ENCODE data around the gene PSMD4.
"Not testable (repeated sequence)": the region's sequence is repeated elsewhere in the genome, so short reads cannot be mapped to it uniquely, and the experiment has no call there.

Gene PSMD4

DNA sequence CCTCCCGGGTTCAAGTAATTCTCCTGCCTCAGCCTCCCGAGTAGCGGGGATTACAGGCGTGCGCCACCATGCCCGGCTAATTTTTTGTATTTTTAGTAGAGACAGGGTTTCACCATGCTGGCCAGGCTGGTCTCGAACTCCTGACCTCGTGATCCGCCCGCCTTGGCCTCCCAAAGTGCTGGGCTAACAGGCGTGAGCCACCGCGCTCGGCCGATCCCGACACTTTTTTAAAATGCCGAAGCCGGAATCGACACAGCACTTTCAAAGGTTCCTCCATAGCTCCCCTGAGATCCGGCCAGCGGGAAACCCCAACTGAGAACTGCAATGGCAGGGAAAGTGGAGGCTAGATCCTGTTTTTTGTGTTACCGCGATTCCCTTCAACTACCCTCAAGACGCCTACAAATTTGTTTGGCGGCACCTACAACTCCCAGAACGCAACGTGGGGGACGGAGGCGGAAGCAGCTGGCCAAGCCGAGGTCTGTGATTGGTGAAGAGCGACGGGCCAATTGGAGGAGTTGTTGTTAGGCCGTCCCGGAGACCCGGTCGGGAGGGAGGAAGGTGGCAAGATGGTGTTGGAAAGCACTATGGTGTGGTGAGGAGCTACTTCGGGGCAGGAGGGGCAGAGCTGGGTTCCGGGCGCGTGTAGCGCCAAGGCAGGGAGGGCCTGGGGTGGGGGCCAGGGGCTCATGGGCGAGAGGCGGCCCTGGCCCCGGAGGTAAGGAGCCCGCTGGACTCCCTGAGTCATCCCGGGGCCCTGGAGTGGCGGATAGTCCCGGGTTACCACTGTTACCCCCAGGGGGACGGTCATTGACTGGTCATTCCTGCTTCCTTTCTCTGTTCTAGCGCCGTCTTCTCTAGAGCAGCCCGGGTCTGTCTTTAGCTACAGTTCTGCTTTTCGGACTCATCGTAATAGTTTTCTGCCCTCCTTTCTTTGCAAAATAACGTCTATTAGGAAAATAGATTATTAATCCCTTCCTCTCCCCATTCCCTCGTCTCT, at the start of gene PSMD4:
TSS of gene PSMD4 (plus strand) at position 518 of the 997 bp plus-strand sequence. CDS start at position 567, 49 bp downstream.
- peak; percentile 92 for DNase-seq

DNA sequence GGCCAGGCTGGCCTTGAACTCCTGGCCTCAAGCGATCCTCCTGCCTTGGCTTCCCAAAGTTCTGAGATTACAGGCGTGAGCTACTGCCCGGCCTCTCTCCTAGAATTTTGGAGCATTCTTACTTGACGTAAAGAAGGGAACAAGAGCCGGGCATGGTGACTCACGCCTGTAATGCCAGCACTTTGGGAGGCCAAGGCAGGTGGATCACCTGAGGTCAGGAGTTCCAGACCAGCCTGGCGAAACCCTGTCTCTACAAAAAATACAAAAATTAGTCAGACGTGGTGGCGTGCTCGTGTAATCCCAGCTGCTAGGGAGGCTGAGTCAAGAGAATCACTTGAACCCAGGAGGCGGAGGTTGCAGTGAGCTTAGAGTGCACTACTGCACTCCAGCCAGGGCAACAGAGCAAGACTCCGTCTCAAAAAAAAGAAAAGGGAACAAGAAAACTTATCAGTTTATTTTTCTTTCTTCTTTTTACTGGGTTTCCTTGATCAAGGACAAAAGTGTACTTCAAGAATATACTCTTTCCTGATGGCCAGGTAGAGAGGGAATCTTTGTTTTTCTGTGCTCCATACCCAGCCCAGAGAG, 49.1 kb upstream of the PSMD4 start:
- DNase-seq, result not testable (repeated sequence)

DNA sequence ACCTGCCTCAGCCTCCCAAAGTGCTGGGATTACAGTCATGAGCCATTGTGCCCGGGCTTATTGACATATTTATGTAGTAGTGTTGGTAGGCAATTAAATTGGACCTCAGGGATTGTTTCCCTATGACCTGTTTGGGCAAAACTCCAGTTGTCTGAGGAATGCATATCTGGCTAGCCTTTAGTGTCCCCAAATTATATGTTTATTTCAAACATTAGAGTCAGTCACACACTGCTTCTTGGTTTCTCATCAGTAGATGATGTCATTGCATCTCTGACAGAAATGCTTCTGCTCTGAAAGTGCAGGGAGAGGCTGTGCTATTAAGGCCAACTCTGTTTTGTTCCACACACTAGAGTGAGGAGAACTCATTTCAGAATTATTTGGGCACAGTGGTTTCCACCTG, 43.7 kb upstream of the PSMD4 start:
- DNase-seq, result no peak

DNA sequence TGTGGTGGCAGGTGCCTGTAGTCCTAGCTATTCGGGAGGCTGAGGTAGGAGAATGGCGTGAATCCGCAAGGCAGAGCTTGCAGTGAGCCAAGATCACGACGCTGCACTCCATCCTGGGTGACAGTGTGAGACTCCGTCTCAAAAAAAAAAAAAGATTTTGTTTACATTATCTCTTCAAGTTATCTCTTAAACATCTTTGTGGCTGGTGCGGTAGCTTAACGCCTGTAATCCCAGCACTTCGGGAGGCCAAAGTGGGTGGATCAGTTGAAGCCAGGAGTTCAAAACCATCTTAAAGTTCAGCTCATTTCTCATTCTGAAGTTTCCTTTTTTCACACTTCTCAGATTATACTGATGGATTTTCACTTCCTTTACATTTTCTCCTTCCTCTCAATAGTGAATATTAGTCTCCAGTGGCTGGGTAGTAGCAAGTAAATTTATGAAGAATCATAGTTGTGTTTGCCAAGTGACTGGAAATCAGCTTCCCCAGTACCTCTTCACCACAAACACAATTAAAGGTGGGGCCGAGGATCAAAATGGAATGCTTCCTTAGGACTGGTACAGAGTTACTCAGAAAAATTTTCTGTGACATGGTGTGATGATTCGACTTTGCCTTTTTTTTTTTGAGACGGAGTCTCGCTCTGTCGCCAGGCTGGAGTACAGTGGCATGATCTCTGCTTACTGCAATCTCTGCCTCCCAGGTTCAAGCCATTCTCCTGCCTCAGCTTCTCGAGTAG, 42.4 kb upstream of the PSMD4 start:
- no peak for DNase-seq

DNA sequence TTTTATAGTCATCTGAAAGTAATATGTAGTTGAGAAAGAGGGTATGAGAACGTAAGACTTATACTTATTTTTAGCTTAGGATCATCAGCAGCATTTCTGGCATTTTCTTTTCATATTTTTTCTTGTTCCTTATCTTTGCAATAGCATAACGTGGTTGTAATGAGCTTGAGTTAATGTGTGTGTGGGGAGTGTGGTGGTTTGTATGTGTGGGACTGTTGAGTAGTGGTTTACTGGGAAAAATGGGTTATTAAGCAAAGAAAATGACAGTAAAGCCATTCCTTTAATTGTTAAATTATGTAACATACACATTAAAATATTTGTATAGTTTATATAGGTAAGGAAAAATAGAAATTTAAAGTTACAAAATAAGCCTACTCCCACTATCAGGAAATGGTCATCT, 41.0 kb upstream of the PSMD4 start:
- DNase-seq, result no peak

DNA sequence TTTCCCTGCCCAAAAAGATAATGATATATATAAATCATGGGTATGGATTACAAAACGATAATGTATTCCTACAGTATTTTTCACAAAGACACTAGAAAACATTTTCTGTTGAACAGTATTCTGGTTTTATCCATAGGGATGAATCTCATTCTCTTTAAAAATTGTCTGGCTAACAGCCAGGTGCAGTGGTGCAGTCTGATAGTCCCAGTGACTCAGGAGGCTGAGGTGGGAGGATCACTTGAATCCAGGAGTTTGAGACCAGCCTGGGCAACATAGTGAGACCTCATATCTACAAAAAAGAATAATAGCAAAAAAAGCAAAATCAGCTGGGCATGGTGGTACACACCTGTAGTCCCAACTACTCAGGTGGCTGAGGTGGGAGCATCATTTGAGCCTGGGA, 32.9 kb upstream of the PSMD4 start:
- DNase-seq, result no peak

DNA sequence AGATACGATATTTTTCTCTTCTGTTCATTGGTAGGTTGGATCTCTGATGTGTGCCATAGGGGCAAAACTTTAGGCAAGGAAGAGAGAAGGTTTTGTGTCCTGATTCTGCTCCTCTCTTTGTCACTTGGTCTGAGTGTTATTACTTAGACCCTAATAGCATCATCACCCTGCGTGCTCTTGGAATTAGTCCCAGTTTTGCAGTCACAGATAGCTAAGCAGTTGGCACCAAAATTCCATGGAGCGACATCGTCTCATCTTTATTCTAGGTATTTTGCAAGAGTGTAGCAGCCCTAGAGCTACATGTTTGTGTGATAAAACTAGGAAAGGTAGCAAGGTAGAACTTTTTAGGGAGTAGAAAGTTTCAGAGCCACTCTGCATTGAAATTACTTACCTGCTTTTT, 32.4 kb upstream of the PSMD4 start:
- DNase-seq, result no peak

DNA sequence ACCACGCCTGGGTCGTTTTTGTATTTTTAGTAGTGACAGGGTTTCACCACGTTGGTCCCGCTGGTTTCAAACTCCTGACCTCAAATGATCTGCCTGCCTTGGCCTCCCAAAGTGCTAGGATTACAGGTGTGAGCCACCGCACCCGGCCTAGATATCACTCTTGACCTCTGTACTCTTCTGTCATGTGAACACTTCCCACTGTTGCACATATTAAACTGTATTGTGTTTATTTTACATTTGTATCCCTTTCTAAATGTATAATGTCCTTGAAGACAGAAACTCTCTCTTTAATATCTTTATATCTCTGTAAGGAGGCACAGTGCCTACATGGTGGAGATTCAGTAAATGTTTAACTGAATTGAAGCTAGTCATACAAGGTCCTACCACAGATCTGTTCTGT, 19.3 kb upstream of the PSMD4 start:
- no peak for DNase-seq

DNA sequence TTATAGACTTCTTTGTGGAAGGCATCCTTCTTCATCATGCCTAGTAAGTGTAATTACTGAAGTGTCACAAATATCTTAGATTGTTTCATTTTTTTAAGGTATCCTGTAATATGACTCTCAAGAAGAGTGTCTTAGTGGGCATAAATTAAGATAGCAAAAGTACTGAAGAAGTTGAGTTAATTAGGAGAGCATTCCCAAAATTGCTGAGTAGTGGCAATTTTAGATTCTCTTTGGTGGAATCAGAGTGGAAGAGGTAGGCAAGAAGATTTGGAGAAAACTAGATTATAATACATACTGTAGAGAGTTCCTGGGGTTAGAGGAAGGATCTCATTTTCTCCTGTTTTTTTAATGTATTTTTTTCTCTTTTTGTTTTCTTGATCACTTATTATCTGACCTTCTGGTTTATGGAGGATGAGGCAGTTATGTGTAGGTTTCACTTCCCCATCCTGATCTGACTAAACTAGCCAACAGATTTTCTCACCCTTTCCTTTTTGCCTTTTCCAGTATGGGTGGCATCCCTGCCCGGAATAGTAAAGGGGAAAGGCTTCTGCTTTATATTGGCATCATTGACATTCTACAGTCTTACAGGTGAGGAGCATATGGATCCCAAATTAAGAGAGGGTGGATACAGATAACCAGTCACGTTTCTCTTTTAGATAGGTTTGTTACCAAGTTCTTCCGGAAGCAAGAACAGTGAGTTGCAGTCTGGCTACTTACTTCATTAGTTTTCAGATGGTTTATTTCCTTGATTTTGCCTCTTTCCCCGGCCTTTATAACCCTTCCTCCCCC, 16.7 kb upstream of the PSMD4 start:
- DNase-seq, result no peak

DNA sequence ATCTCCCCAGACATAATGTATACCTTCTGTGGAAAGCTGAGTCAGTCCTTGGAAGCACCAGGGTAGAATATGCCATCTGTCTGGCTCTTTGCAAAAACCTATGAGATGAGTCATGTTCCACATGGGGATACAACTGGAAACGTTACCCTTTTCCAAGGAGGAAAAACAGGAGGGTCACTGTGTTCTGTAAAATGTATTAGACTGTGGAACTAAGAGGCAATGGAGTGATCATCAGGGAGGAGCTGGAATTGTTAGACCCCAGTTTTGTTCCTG, 16.1 kb upstream of the PSMD4 start:
- peak; percentile 49 for DNase-seq

DNA sequence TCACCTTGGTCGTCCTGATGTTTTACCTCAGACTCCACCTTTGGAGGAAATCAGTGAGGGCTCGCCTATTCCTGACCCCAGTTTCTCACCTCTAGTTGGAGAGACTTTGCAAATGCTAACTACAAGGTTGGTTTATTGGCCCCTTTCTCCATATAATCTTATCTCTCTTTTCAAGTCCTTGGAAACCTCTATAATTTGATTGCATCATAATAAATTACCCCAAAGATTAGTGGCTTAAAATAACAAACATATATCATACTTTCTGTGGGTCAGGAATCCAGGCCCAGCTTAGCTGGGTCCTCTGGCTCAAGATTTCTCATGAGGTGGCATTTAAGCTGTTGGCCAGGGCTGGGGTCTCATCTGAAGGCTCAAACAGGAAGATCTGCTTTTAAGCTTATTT, 12.1 kb upstream of the PSMD4 start:
- DNase-seq, result no peak

DNA sequence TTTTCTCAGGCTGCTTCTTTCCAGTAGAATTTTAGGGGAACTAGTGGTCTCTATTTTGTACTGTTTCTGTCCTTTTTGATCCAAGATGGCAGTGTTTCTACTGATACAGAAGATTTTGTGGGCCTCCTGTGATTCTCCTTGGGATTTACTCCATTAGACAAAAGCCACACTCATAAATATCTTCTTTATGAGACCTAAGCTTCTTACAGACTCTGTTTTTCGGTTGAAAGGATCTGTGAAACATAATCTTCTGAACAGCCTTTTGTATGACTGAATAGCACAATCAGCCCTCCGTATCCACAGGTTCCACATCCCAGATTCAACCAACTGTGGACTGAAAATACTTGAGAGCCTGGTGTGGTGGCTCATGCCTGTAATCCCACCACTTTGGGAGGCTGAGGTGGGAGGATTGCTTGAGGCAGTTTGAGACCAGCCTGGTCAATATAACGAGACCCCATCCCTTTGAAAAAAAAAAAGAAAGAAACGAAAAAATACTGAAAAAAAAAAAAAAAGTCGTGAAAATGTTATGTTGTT, 10.8 kb upstream of the PSMD4 start:
- DNase-seq, result no peak

DNA sequence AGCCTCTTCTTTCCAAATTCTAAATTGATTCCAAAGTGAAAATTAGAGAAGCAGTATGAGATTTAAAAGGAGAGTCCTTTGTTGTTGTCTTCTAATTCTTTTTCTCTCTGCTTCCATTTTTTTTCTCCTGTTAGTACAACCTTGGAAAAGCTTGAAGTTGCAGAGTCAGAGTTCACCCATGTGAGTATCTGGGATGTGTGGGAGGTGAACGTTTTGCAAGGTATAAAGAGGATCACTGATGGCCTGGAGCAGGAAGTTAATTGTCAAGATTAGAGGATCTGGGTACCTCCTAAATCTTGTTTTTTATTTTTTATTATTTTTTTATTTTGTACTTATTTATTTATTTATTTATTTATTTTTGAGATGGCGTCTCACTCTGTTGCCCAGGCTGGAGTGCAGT, 7.7 kb upstream of the PSMD4 start:
- no peak for DNase-seq

DNA sequence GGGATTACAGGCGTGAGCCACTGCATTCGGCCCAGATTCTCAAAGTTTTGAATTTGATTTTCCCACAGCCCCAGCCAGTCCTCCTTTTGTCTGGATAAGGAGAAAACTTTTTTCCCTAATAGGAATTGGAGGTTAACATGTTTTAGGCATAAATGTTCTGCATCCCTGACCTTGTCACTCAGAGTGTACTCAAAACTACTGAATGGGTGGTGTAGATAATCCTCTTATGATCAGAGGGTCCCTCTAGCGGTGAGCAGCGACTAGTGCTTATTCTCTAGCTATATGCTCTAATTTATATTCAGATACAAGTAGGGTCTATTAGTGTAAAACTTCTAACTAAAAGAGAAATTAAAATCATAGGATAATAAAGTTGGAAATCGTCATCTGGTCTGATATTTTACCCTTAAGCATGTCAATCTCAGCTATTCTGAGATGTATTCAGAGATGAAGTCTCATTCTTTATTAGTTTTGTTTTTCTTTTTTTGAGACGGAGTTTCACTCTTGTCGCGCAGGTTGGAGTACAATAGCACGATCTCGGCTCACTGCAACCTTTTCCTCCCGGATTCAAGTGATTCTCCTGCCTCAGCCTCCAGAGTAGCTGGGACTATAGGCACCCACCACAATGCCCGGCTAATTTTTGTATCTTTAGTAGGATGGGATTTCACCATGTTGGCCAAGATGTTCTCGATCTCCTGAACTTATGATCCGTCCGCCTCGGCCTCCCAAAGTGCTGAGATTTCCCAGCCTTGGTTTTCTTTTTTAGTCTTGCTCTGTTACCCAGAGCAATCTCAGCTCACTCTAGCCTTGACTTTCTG, 2.7 kb upstream of the PSMD4 start:
- DNase-seq, result peak; percentile 62

DNA sequence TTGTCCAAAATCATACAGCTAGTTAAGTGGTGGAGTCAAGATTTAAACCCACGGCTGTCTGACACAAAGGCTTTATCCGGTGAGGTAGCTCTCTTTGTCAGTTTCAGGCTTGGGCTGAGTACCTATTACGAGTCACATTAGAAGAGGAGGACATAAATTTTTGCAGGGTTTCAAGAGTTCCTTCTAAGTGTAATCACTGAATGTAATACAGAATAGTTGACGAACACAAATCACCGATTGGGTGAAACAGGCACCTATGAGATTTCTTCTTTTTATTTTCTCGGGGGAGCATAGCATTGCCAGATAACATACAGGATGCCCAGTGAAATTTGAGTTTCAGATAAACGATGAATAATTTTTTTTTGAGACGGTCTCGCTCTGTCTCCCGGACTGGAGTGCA, 847 bp downstream of the PSMD4 start:
- DNase-seq, result no peak

DNA sequence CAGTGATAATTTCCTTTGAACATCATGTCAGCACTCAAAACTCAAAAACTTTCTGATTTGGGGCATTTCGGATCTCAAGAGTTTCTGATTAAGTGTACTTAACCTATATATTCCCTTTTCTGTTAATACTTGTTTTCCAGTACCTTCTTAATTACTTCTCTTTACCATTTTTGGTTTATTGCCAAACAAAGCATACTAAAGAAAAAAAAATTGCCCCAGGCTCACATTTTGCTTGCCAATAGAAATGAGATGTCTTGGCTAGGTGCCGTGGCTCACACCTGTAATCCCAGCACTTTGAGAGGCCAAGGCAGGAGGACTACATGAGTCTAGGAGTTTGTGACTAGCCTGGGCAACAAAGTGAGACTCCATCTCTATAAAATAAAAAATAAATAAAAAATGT, 4.8 kb downstream of the PSMD4 start:
- no peak for DNase-seq

DNA sequence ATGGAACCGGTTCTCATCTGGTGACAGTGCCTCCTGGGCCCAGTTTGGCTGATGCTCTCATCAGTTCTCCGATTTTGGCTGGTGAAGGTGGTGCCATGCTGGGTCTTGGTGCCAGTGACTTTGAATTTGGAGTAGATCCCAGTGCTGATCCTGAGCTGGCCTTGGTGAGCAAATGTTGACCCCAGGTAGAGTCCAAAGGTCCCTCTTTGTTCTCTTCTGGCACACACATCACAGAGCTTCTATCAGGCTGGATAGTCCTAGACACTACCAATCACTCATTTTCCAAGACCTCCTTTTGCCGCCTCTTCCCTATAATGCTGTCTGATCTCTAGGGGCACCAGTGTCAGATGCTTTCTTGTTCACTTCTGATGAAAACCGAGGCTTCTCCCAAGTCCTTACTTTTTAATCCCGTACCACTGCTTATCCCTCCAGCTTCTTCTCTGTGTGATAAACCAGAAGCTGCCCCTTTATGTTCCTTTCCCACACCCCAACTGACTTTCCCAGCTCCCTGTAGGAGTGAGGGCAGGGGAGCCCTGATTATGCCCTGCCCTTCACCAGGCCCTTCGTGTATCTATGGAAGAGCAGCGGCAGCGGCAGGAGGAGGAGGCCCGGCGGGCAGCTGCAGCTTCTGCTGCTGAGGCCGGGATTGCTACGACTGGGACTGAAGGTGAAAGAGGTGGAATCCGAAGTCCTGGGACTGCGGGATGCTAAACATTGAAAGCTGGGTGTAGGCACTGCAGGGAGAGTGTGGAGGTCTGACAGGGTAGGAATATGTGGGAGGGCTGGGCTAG, 11.1 kb downstream of the PSMD4 start:
- no peak for DNase-seq

DNA sequence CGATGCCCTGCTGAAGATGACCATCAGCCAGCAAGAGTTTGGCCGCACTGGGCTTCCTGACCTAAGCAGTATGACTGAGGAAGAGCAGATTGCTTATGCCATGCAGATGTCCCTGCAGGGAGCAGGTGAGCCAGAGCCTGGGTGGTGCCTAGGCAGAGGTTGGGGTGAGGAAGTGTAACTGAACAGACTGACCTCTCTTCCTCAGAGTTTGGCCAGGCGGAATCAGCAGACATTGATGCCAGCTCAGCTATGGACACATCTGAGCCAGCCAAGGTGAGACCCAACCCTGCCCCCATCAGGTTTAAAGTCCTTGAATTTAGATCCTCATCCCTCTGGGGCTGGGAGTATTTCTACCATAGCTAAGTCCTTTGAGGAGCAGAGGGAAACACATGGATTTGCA, 11.8 kb downstream of the PSMD4 start:
- no peak for DNase-seq

DNA sequence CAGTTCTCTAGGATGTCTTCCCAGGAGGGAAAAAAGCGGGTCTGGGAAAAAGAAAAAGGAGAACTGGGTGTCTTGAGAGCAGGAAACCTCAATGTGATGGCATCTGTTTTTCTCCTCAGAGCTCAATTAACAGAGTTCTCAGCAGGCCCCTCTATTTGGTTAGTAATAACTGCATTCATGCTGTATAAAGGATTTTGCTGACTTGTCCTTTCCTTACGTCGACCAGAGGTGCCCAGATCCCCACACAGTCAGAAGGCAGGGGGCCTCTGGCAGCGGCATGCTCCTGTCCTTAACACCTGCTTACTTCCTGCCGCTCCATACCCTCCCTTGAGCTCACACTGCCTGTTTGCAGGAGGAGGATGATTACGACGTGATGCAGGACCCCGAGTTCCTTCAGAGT, 12.3 kb downstream of the PSMD4 start:
- DNase-seq, result no peak

DNA sequence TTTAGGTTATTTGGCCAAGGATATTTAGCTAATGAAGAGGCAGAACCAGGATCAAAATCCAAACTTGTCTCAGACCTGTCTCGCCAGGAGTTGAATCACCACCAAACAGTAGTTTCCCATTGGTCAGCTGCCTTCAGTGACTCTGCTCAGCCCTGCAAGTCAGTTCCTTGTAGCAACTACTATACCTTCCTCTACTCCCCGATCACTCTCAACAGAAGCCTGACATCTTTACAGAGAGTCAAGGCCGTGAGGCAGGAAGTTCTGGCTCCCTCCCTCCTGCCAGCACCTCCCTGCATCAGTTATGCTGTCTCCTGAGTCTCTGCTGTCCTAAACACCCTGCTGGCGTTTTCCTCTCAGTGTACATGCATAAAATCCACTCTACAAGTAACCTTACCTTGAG, 13.2 kb downstream of the PSMD4 start:
- no peak for DNase-seq

DNA sequence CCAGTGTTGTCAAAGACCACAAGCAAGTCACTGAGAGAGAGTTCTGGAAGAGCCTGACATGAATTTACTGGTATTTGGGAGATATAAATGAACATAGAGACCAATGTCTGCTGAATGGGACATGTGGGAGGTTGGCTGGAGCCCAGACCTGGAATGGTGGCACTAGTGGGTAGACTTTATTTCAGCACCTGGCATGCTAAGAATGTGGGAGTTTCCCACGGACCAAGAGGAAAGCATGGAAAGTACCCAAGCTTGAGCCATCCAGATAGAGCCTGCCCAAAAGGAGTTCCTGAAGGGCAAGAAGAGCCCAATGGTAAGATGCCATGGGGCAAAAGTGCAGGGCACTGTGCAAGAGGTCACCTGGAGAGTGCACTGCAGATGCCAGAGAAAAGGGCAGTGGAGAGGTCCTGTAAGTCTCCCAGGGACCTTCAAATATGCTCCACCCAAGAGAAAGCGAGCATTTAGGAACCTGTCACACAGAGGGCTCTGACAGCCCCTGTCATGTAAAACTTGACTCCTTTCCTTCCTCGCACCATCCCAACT, 19.5 kb downstream of the PSMD4 start:
- no peak for DNase-seq
